Muscle layer of duodenum (tissue), 2 donors: ENCODE data around the gene C5AR2.

ENCODE experiments used
- H3K27ac ChIP-seq: one replicate; pipeline ENCODE4 v1.7.0; 2013; ENCODE audit warnings: mild to moderate bottlenecking, low read length
- H3K27me3 ChIP-seq: one replicate; pipeline ENCODE4 v1.7.0; 2013; ENCODE audit warnings: low read depth, mild to moderate bottlenecking, control low read depth, low read length
- H3K36me3 ChIP-seq, 2 donors: one replicate each; pipeline ENCODE4 v1.7.0; 2013; ENCODE audit warnings: low read length in 2 of 2, control low read depth in 1 of 2, mild to moderate bottlenecking in 1 of 2; ENCODE audit not compliant: insufficient read depth in 2 of 2, control insufficient read depth in 1 of 2
- H3K4me1 ChIP-seq, 2 donors: one replicate each; pipeline ENCODE4 v1.7.0; 2013; ENCODE audit warnings: low read length in 2 of 2, mild to moderate bottlenecking in 2 of 2, control low read depth in 1 of 2, moderate library complexity in 1 of 2; ENCODE audit not compliant: insufficient read depth in 2 of 2, control insufficient read depth in 1 of 2
- H3K4me3 ChIP-seq, 2 donors: one replicate each; pipeline ENCODE4 v1.7.0; 2013; ENCODE audit warnings: low read length in 2 of 2, low read depth in 1 of 2, mild to moderate bottlenecking in 1 of 2
- H3K9me3 ChIP-seq, 2 donors: one replicate each; pipeline ENCODE4 v1.7.0; 2013; ENCODE audit warnings: low read length in 2 of 2, control low read depth in 1 of 2, mild to moderate bottlenecking in 1 of 2; ENCODE audit not compliant: control insufficient read depth in 1 of 2
- donor health status: healthy.

Gene C5AR2

DNA sequence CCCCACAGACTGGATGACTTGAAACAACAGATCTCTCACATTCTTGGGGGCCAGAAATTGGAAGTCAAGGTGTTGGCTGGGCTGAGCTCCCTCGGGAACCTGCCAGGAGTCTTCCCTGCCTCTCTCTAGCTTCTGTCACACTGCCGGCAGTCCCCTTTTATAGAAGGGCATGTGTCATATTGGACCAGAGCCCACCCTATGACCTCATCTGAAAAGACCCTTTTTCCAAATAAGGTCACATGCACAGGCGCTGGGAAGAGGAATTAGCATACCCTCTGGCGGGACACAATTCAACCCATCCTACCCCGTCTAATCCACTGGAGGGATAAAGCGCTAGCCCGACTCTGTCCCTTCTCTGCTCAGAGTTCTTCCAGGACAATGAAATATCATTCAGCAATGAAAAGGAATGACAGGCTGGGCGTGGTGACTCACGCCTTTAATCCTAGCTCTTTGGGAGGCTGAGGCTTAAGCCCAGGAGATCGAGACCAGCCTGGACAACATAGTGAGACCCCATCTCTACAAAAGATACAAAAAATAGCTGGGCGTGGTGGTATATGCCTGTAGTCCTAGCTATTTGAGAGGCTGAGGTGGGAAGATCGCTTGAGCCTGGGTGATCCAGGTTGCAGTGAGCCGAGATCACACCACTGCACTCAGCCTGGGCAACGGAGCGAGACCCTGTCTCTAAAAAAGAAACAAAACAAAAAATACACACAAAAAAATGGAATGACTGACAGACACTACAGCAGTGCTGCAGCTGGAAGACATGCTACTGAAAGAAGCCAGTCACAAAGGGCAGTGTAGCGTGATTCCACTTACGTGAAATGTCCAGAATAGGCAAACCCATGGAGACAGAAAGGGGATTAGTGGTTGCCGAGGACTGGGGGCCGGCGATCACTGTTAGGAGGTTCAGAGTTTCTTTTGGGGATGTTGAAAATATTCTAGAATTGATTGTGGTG lies 58.8 kb downstream of the C5AR2 start:
- Histone ChIP-seq H3K27ac (no peak overlapping the region), H3K4me1 (no peaks in the 10 kb centered on the region), H3K4me3 (no peak overlapping the region), H3K36me3 (no peaks in the 10 kb centered on the region), H3K27me3 (no peaks in the 10 kb centered on the region), H3K9me3 (no peaks in the 10 kb centered on the region)

- H3K4me3 ChIP-seq, result no peak overlapping the region
- no peaks in the 10 kb centered on the region for H3K9me3 ChIP-seq
- H3K27ac ChIP-seq, result no peak overlapping the region
- no peaks in the 10 kb centered on the region for H3K27me3 ChIP-seq
- H3K4me1 ChIP-seq, result no peaks in the 10 kb centered on the region
- H3K36me3 ChIP-seq, result no peaks in the 10 kb centered on the region
These were observed 59.7 kb downstream of the C5AR2 start for GRCh38 chr19:47391510-47392223.
